ENCODE results near the gene CLDN1. TPM values are rescaled to one million over a fixed set of nuclear protein-coding genes. Genes with fewer than 3 reads are reported as not detected.
"Not testable (repeated sequence)": the region's sequence is repeated elsewhere in the genome, so short reads cannot be mapped to it uniquely, and the experiment has no call there.

Gene CLDN1
- total and polyA plus RNA-seq, 2 of the 4 experiments (the other 2 are of a cell fraction) = 4.7 to 7.3 TPM

DNA sequence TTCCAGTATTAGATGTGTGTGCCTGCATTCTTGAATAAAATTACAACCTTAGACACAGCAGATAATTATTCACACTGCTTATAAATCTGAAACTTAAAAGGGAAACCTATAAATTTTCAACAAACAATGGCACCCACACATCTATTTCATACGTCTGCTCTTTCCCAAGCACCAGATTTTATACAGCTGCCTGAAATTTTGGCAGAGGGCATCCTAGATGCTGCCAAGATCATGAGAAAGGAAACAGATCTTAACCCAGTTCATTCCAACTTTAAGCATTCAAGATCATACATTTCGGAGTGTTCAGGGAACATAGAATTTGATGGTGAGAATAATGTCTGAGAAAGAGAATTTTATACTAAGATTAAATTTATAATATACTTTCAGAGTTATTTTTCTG is 53.1 kb downstream of the CLDN1 start:
- peaks cover 3% of the 10 kb centered on the region for H3K4me1 ChIP-seq (ENCODE audit: control insufficient read depth, insufficient read depth, low read length)
- H2BK15ac ChIP-seq (ENCODE audit: low read depth, low read length) = no peak overlapping the region
- H3K4ac ChIP-seq (ENCODE audit: low read depth, low read length) = no peak overlapping the region
- no CpG with 5 or more reads among the region's 2 CpGs for WGBS, 2 experiments (ENCODE audit: extremely low coverage in 2 of 2, insufficient read length in 1 of 2)
- in situ Hi-C loops (cut with MboI; ENCODE audit: low sequenced_read_pairs) (no loop called here), dilution Hi-C loops (cut with HindIII; ENCODE audit: low sequenced_read_pairs, unreplicated experiment) (no loop called here), intact Hi-C loops (cut with micrococcal nuclease) (no loop called here)
- no peak overlapping the region for H4K91ac ChIP-seq (ENCODE audit: insufficient read depth, low read depth, low read length)
- no peak overlapping the region for H2AK5ac ChIP-seq (ENCODE audit: low read depth, low read length)
- no peak overlapping the region for H3K27ac ChIP-seq (ENCODE audit: insufficient read depth, low read length)
- no peak overlapping the region for H2BK5ac ChIP-seq (ENCODE audit: low read depth, low read length, poor library complexity, severe bottlenecking)
- ATAC-seq (ENCODE audit: low read depth) = no peak
- H3K18ac ChIP-seq (ENCODE audit: low read depth, low read length) = no peak overlapping the region
- H3K9me3 ChIP-seq (ENCODE audit: control insufficient read depth, insufficient read depth, low read length) = no peaks in the 10 kb centered on the region
- H3K27me3 ChIP-seq (ENCODE audit: control insufficient read depth, insufficient read depth, low read length) = no peaks in the 10 kb centered on the region
- H2AFZ ChIP-seq (replicated peaks; ENCODE audit: low read length, poor library complexity) = no peak overlapping the region
- H3K79me1 ChIP-seq (ENCODE audit: low read depth in 1 of 2, low read length in 2 of 2) = no peaks in the 10 kb centered on the region
- H4K5ac ChIP-seq (ENCODE audit: low read depth, low read length) = no peak overlapping the region
- no peak overlapping the region for H3K4me3 ChIP-seq (ENCODE audit: insufficient read depth, low read depth, low read length)
- POLR2A ChIA-PET (ENCODE audit: unreplicated experiment) = no interaction called here
- no peaks in the 10 kb centered on the region for H4K20me1 ChIP-seq (ENCODE audit: insufficient read depth, low read length)
- no peak overlapping the region for H3K4me2 ChIP-seq (ENCODE audit: low read depth, low read length)
- H3K9me1 ChIP-seq (ENCODE audit: insufficient read depth, low read length) = no peaks in the 10 kb centered on the region; the same call in 1 of the 2 replicates
- no peak overlapping the region for H2AK9ac ChIP-seq (replicated peaks; ENCODE audit: low read depth, low read length, poor library complexity)
- no peak overlapping the region for H3K14ac ChIP-seq (replicated peaks; ENCODE audit: low read depth, low read length)
- TF ChIP-seq BHLHE40 (IDR thresholded peaks at IDR 0.05; ENCODE audit: low read depth, low read length) = no peak
- TF ChIP-seq MXI1 (IDR thresholded peaks at IDR 0.05; ENCODE audit: borderline replicate concordance, low read depth, low read length) = no peak
- TF ChIP-seq FOS (IDR thresholded peaks at IDR 0.05; ENCODE audit: low read depth, low read length) = no peak
- TF ChIP-seq MAZ (IDR thresholded peaks at IDR 0.05; ENCODE audit: borderline replicate concordance, low read depth, low read length) = no peak
- no peak for TF ChIP-seq CHD1 (IDR thresholded peaks at IDR 0.05; ENCODE audit: low read depth, low read length)
- TF ChIP-seq SMC3 (IDR thresholded peaks at IDR 0.05; ENCODE audit: low read depth, low read length) = no peak
- no peak overlapping the region for H3K56ac ChIP-seq (ENCODE audit: extremely low read depth, insufficient read depth, low read length)
- no peak overlapping the region for H2BK120ac ChIP-seq (ENCODE audit: low read depth, low read length)
- no peak overlapping the region for H4K8ac ChIP-seq (ENCODE audit: low read depth in 2 of 2, low read length in 2 of 2)
- no peak overlapping the region for H3K9ac ChIP-seq (ENCODE audit: low read depth, low read length)
- H2BK20ac ChIP-seq (ENCODE audit: low read depth, low read length) = no peak overlapping the region
- no peak for DNase-seq
- H3K23ac ChIP-seq (ENCODE audit: low read depth, low read length) = no peak overlapping the region
- CTCF ChIA-PET = interaction anchor here (1.1 kb wide), 1 partner anchor 9 kb away, joined by 3 read pairs; no protein-coding TSS in a partner anchor
- no TSS peak for BruUV-seq (replicated peaks)
- H3K36me3 ChIP-seq (ENCODE audit: control insufficient read depth, insufficient read depth, low read length) = no peaks in the 10 kb centered on the region

DNA sequence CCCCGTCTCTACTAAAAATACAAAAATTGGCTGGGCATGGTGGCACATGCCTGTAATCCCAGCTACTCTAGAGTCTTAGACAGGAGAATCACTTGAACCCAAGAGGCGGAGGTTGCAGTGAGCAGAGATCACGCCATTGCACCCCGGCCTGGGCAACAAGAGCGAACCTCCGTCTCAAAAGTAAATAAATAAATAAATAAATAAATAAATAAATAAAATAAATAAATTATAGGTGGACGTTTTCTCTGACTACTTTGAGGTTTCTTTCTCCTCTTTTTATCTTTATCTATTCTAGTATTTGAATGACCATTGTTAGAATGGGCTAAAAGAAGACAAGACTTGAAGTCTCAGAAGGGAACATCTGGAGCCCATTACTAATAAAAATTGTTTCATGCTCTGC is 54.8 kb downstream of the CLDN1 start:
- H3K9me3 ChIP-seq (ENCODE audit: control insufficient read depth, insufficient read depth, low read length); H4K5ac ChIP-seq (ENCODE audit: low read depth, low read length); H3K18ac ChIP-seq (ENCODE audit: low read depth, low read length); H3K27ac ChIP-seq (ENCODE audit: insufficient read depth, low read length); H3K4ac ChIP-seq (ENCODE audit: low read depth, low read length); H2BK5ac ChIP-seq (ENCODE audit: low read depth, low read length, poor library complexity, severe bottlenecking); H3K4me1 ChIP-seq (ENCODE audit: control insufficient read depth, insufficient read depth, low read length); DNase-seq; H4K20me1 ChIP-seq (ENCODE audit: insufficient read depth, low read length); H2AK5ac ChIP-seq (ENCODE audit: low read depth, low read length); H3K23ac ChIP-seq (ENCODE audit: low read depth, low read length); H2BK120ac ChIP-seq (ENCODE audit: low read depth, low read length); H4K91ac ChIP-seq (ENCODE audit: insufficient read depth, low read depth, low read length); H3K36me3 ChIP-seq (ENCODE audit: control insufficient read depth, insufficient read depth, low read length); H3K56ac ChIP-seq (ENCODE audit: extremely low read depth, insufficient read depth, low read length); H3K9me1 ChIP-seq (ENCODE audit: insufficient read depth, low read length); H2BK20ac ChIP-seq (ENCODE audit: low read depth, low read length); BruUV-seq (replicated peaks); H3K14ac ChIP-seq (replicated peaks; ENCODE audit: low read depth, low read length); H3K4me3 ChIP-seq (ENCODE audit: insufficient read depth, low read depth, low read length); H2AFZ ChIP-seq (replicated peaks; ENCODE audit: low read length, poor library complexity); ATAC-seq (ENCODE audit: low read depth); in situ Hi-C loops (cut with MboI; ENCODE audit: low sequenced_read_pairs); H4K8ac ChIP-seq (ENCODE audit: low read depth in 2 of 2, low read length in 2 of 2); H2AK9ac ChIP-seq (replicated peaks; ENCODE audit: low read depth, low read length, poor library complexity); dilution Hi-C loops (cut with HindIII; ENCODE audit: low sequenced_read_pairs, unreplicated experiment); CTCF ChIA-PET; intact Hi-C loops (cut with micrococcal nuclease); H3K27me3 ChIP-seq (ENCODE audit: control insufficient read depth, insufficient read depth, low read length); H3K4me2 ChIP-seq (ENCODE audit: low read depth, low read length); H2BK15ac ChIP-seq (ENCODE audit: low read depth, low read length); H3K9ac ChIP-seq (ENCODE audit: low read depth, low read length); H3K79me1 ChIP-seq (ENCODE audit: low read depth in 1 of 2, low read length in 2 of 2); POLR2A ChIA-PET (ENCODE audit: unreplicated experiment): not testable (repeated sequence)
- WGBS, 2 experiments (ENCODE audit: extremely low coverage in 2 of 2, insufficient read length in 1 of 2) = no CpG with 5 or more reads among the region's 7 CpGs

All from IMR-90 (cell line).